Measurements from ENCODE around the gene LYVE1.

- TF ChIP-seq CTCF (IDR thresholded peaks at IDR 0.05), result no peak
- TF ChIP-seq POLR2A (IDR thresholded peaks at IDR 0.05), result no peak
Observed at GRCh38 chr11:10540546-10540914, 27.9 kb downstream of the LYVE1 start.
